ENCODE results near the gene MCHR1.

DNA sequence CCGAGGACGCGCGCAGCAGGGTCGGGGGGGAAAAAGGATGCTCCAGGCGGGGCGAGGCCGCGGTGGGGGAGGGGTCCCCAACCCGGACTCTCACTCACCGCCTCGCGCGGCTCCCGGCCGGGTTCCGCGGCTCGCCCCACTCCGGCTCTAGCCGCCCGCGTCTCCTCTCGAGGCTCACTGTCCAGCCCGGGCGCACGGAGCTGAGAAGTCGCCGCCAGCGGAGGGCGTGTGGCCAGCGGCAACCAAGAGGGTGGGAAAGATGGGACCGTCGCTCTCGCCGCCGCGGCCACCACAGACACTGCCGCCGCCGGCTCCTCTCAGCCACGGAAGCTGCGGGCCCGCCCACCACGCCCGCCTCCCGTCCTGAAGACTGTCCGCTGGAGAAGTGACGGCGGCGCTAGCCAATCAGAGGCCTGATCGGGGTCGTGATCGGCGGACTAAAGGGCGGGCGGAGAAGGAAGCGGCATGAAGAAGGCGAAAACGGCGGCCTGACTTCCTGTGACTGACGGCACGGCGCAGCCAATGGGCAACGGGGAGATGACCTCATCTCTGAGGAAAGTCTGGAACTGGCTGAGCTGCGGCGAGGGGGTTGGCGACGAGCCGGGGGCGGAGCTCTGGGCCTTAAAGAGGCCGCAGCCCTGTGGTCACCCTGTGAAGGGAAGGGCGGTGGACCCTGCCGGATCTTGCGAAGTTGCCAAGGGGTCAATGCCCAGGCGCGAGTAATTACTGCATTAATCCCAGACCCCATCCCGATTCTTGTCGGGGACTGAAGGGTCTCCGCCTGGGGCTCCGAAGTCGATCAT is 42.7 kb upstream of the MCHR1 start, which contains the start of gene MRTFA:
- TF ChIP-seq, protein P1, sequence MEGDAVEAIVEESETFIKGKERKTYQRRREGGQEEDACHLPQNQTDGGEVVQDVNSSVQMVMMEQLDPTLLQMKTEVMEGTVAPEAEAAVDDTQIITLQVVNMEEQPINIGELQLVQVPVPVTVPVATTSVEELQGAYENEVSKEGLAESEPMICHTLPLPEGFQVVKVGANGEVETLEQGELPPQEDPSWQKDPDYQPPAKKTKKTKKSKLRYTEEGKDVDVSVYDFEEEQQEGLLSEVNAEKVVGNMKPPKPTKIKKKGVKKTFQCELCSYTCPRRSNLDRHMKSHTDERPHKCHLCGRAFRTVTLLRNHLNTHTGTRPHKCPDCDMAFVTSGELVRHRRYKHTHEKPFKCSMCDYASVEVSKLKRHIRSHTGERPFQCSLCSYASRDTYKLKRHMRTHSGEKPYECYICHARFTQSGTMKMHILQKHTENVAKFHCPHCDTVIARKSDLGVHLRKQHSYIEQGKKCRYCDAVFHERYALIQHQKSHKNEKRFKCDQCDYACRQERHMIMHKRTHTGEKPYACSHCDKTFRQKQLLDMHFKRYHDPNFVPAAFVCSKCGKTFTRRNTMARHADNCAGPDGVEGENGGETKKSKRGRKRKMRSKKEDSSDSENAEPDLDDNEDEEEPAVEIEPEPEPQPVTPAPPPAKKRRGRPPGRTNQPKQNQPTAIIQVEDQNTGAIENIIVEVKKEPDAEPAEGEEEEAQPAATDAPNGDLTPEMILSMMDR (IDR thresholded peaks at IDR 0.05) = peak in 2 of 6 experiments; percentile 20 to 37
- TF ChIP-seq POLR2AphosphoS5 (IDR thresholded peaks at IDR 0.05) (peak; percentile 96 to 99), POLR2A (IDR thresholded peaks at IDR 0.05) (peak in 3 of 4 donors; percentile 90 to 99 (median 98)), EP300 (IDR thresholded peaks at IDR 0.05) (peak in 1 of 4 donors; percentile 1)
